HepG2 (cell line): ENCODE data around the gene ZBTB18. TPM values are rescaled to one million over a fixed set of nuclear protein-coding genes. Genes with fewer than 3 reads are reported as not detected.

Experiments used
- AKAP8 ChIP-seq: sonication (generic); formaldehyde crosslinking; IDR thresholded peaks from 2 replicates; pipeline ENCODE4 v1.5.1; 2020; ENCODE audit warnings: mild to moderate bottlenecking, missing genetic modification reagents
- CBX2 ChIP-seq, 2 experiments: fragments of 200-600 bp in 1 of 2; sonication (generic); formaldehyde crosslinking in 1 of 2; IDR thresholded peaks; 2 replicates each; pipeline versions ENCODE4 v1.7.0 to v1.8.1; 2018 to 2022; ENCODE audit warnings: low read depth in 2 of 2, low read length in 1 of 2, mild to moderate bottlenecking in 1 of 2, missing genetic modification reagents in 1 of 2
- FOXC1 ChIP-seq: sonication (generic); formaldehyde crosslinking; IDR thresholded peaks from 2 replicates; pipeline ENCODE4 v1.8.0; 2022; ENCODE audit warnings: mild to moderate bottlenecking, missing genetic modification reagents, borderline replicate concordance
- GTF2F1 ChIP-seq: fragments of 150-350 bp; IDR thresholded peaks from 2 replicates; pipeline ENCODE4 v1.6.1; 2014; ENCODE audit warnings: low read length
- HIVEP1 ChIP-seq: sonication (generic); formaldehyde crosslinking; IDR thresholded peaks from 2 replicates; pipeline ENCODE4 v1.4.0; 2020; ENCODE audit warnings: mild to moderate bottlenecking, missing genetic modification reagents
- HMGA1 ChIP-seq: sonication (generic); formaldehyde crosslinking; conservative IDR thresholded peaks from 2 replicates; pipeline ENCODE4 v1.4.0; 2020; ENCODE audit warnings: missing genetic modification reagents
- KAT7 ChIP-seq: IDR thresholded peaks from 2 replicates; pipeline ENCODE4 v1.6.1; 2018; ENCODE audit warnings: borderline replicate concordance, missing compliant biosample characterization
- MIXL1 ChIP-seq: IDR thresholded peaks from 2 replicates; pipeline ENCODE4 v1.6.1; 2016
- NR3C1 ChIP-seq: sonication (generic); formaldehyde crosslinking; IDR thresholded peaks from 2 replicates; pipeline ENCODE4 v1.4.0; 2020; ENCODE audit warnings: missing genetic modification reagents
- ONECUT2 ChIP-seq: sonication (generic); formaldehyde crosslinking; IDR thresholded peaks from 2 replicates; pipeline ENCODE4 v1.4.0; 2020; ENCODE audit warnings: missing genetic modification reagents
- YEATS4 ChIP-seq: sonication (generic); formaldehyde crosslinking; IDR thresholded peaks from 2 replicates; pipeline ENCODE4 v1.4.0; 2020; ENCODE audit warnings: missing genetic modification reagents, borderline replicate concordance
- ZC3H13 ChIP-seq: sonication (generic); formaldehyde crosslinking; IDR thresholded peaks from 2 replicates; pipeline ENCODE4 v1.8.1; 2023; ENCODE audit warnings: mild to moderate bottlenecking, missing genetic modification reagents, moderate library complexity
- ZNF17 ChIP-seq: sonication (generic); formaldehyde crosslinking; IDR thresholded peaks from 2 replicates; pipeline ENCODE4 v1.5.0; 2020; ENCODE audit warnings: mild to moderate bottlenecking, missing genetic modification reagents
- ZNF343 ChIP-seq: sonication (generic); formaldehyde crosslinking; IDR thresholded peaks from 2 replicates; pipeline ENCODE4 v1.4.0; 2020; ENCODE audit warnings: mild to moderate bottlenecking, missing genetic modification reagents
- ZNF367 ChIP-seq: sonication (generic); formaldehyde crosslinking; IDR thresholded peaks from 2 replicates; pipeline ENCODE4 v1.4.0; 2020; ENCODE audit warnings: missing genetic modification reagents, borderline replicate concordance
- ZNF552 ChIP-seq: sonication (generic); formaldehyde crosslinking; IDR thresholded peaks from 2 replicates; pipeline ENCODE4 v1.9.0; 2022; ENCODE audit warnings: missing genetic modification reagents, mild to moderate bottlenecking, borderline replicate concordance
- ZNF737 ChIP-seq: sonication (generic); formaldehyde crosslinking; IDR thresholded peaks from 2 replicates; pipeline ENCODE4 v1.5.0; 2020; ENCODE audit warnings: missing genetic modification reagents, mild to moderate bottlenecking, borderline replicate concordance
- polyA plus RNA-seq, 8 experiments: library from polyadenylated mRNA; depleted of rRNA in 3 of 8; stranded (reverse) in 7 of 8; unstranded in 1 of 8; fragments of >200 nt; fragmentation: Illumina TruSeq in 4 of 8; extraction: Trizol in 4 of 8; gene quantifications; 2 replicates each; pipeline versions ENCODE4 v1.2.1 to v1.2.3, GENCODE V29; 2011 to 2016; ENCODE audit warnings: low read depth in 4 of 8, missing spikeins in 1 of 8, mixed read lengths in 1 of 8; ENCODE audit not compliant: insufficient read depth in 1 of 8
- total RNA-seq, 5 experiments: library from RNA; depleted of rRNA; stranded (reverse); fragments of >200 nt; fragmentation: Illumina TruSeq; extraction: Trizol; gene quantifications; 2 replicates each; pipeline ENCODE4 v1.2.3, GENCODE V29; 2016; ENCODE audit warnings: low read depth in 1 of 5
- TF ChIP-seq, protein P1 (sequence below): sonication (generic); formaldehyde crosslinking; IDR thresholded peaks from 2 replicates; pipeline ENCODE4 v1.8.0; 2022; ENCODE audit warnings: missing genetic modification reagents, mild to moderate bottlenecking, borderline replicate concordance
- TF ChIP-seq, protein P2 (sequence below): sonication (generic); formaldehyde crosslinking; IDR thresholded peaks from 2 replicates; pipeline ENCODE4 v1.8.1; 2022; ENCODE audit warnings: low read depth, mild to moderate bottlenecking, missing genetic modification reagents
- TF ChIP-seq, protein P3 (sequence below): sonication (generic); formaldehyde crosslinking; IDR thresholded peaks from 2 replicates; pipeline ENCODE4 v1.9.0; 2021; ENCODE audit warnings: missing genetic modification reagents, mild to moderate bottlenecking, borderline replicate concordance
- TF ChIP-seq, protein P4 (sequence below): sonication (generic); formaldehyde crosslinking; IDR thresholded peaks from 2 replicates; pipeline ENCODE4 v1.4.0; 2020; ENCODE audit warnings: missing genetic modification reagents, mild to moderate bottlenecking, borderline replicate concordance
- TF ChIP-seq, protein P5 (sequence below): sonication (generic); formaldehyde crosslinking; IDR thresholded peaks from 2 replicates; pipeline ENCODE4 v1.4.0; 2020; ENCODE audit warnings: missing genetic modification reagents

The ZBTB18 gene
- total and polyA plus RNA-seq, 2 of the 13 experiments (the other 11 are each of a cell fraction or from before 2014, with no cell fraction given), result 3.1 to 4.3 TPM

DNA sequence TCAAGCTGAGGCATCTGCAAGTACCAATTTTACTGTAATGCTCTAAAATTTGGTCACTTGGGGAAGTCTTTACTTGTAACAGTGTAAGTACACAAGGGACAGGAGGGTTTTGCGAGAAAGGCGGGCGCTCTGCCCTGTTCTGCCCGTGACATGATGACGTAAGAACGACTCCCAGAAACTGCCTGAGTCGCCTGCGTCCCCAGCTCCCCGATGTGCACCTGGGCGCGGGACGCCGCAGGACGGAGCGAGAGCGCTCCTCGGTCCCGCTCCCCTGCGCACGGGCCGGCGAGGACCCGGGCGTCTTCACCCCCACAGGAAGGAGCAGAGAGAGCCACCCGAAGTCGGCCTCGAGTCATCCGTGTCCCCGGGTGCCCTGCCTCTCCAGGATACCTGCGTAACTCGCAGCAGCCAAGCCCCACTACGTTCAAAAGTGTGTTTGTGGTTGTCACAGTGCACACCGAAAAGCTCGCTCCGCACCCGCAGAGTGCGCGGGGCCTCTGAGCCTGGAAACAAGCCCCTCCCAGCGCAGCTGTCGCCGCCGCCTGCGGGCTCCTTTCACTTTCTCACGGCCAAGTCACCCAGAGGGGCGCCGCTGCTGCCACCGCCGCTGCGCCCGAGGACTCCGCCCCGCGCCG lies 3.3 kb upstream of the ZBTB18 start (continued):
- TF ChIP-seq, protein P1, sequence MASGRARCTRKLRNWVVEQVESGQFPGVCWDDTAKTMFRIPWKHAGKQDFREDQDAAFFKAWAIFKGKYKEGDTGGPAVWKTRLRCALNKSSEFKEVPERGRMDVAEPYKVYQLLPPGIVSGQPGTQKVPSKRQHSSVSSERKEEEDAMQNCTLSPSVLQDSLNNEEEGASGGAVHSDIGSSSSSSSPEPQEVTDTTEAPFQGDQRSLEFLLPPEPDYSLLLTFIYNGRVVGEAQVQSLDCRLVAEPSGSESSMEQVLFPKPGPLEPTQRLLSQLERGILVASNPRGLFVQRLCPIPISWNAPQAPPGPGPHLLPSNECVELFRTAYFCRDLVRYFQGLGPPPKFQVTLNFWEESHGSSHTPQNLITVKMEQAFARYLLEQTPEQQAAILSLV (CRISPR knock-in tag), result no peak
- TF ChIP-seq, protein P2, sequence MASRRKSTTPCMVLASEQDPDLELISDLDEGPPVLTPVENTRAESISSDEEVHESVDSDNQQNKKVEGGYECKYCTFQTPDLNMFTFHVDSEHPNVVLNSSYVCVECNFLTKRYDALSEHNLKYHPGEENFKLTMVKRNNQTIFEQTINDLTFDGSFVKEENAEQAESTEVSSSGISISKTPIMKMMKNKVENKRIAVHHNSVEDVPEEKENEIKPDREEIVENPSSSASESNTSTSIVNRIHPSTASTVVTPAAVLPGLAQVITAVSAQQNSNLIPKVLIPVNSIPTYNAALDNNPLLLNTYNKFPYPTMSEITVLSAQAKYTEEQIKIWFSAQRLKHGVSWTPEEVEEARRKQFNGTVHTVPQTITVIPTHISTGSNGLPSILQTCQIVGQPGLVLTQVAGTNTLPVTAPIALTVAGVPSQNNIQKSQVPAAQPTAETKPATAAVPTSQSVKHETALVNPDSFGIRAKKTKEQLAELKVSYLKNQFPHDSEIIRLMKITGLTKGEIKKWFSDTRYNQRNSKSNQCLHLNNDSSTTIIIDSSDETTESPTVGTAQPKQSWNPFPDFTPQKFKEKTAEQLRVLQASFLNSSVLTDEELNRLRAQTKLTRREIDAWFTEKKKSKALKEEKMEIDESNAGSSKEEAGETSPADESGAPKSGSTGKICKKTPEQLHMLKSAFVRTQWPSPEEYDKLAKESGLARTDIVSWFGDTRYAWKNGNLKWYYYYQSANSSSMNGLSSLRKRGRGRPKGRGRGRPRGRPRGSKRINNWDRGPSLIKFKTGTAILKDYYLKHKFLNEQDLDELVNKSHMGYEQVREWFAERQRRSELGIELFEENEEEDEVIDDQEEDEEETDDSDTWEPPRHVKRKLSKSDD (CRISPR knock-in tag), result peak; percentile 62; the same call in 1 of the 2 replicates
- TF ChIP-seq, protein P3, sequence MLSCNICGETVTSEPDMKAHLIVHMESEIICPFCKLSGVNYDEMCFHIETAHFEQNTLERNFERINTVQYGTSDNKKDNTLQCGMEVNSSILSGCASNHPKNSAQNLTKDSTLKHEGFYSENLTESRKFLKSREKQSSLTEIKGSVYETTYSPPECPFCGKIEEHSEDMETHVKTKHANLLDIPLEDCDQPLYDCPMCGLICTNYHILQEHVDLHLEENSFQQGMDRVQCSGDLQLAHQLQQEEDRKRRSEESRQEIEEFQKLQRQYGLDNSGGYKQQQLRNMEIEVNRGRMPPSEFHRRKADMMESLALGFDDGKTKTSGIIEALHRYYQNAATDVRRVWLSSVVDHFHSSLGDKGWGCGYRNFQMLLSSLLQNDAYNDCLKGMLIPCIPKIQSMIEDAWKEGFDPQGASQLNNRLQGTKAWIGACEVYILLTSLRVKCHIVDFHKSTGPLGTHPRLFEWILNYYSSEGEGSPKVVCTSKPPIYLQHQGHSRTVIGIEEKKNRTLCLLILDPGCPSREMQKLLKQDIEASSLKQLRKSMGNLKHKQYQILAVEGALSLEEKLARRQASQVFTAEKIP (CRISPR knock-in tag), result no peak
- TF ChIP-seq FOXC1 (CRISPR knock-in tag) (no peak), YEATS4 (CRISPR knock-in tag) (peak; percentile 68; the same call in 1 of the 2 replicates), MIXL1 (CRISPR knock-in tag) (no peak), HMGA1 (CRISPR knock-in tag) (no peak), ZNF737 (no peak), KAT7 (CRISPR knock-in tag) (peak; percentile 60; the same call in 1 of the 2 replicates), ONECUT2 (no peak), NR3C1 (CRISPR knock-in tag) (no peak), ZC3H13 (no peak), ZNF552 (no peak), GTF2F1 (no peak), AKAP8 (no peak), ZNF17 (CRISPR knock-in tag) (no peak), ZNF343 (CRISPR knock-in tag) (0 out of 2 replicates have a peak, but pooled peaks have one; percentile 42), ZNF367 (no peak), CBX2 (IDR thresholded peaks at IDR 0.05; ENCODE audit: low read depth, low read length) (no peak), CBX2 (CRISPR knock-in tag; IDR thresholded peaks at IDR 0.05; ENCODE audit: low read depth) (no peak), HIVEP1 (no peak)
- TF ChIP-seq, protein P4, sequence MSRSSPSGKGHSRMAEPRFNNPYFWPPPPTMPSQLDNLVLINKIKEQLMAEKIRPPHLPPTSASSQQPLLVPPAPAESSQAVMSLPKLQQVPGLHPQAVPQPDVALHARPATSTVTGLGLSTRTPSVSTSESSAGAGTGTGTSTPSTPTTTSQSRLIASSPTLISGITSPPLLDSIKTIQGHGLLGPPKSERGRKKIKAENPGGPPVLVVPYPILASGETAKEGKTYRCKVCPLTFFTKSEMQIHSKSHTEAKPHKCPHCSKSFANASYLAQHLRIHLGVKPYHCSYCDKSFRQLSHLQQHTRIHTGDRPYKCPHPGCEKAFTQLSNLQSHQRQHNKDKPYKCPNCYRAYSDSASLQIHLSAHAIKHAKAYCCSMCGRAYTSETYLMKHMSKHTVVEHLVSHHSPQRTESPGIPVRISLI, result 0 out of 2 replicates have a peak, but pooled peaks have one; percentile 21
- TF ChIP-seq, protein P5, sequence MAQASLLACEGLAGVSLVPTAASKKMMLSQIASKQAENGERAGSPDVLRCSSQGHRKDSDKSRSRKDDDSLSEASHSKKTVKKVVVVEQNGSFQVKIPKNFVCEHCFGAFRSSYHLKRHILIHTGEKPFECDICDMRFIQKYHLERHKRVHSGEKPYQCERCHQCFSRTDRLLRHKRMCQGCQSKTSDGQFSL, result peak; percentile 37; the same call in 1 of the 2 replicates
